Suprapubic skin (tissue), 4 donors: ENCODE data around the gene SBSN. TPM values are rescaled to one million over a fixed set of nuclear protein-coding genes. Genes with fewer than 3 reads are reported as not detected.

Experiments used
- DNase-seq, 2 donors: peaks; one replicate each; pipeline ENCODE4 v3.0.0-alpha.2; 2019; ENCODE audit warnings: low spot score in 2 of 2
- H3K27ac ChIP-seq: fragments of 200-600 bp; sonication (generic); one replicate; pipeline ENCODE4 v1.5.1; 2019
- H3K27me3 ChIP-seq: fragments of 200-600 bp; sonication (generic); one replicate; pipeline ENCODE4 v1.5.1; 2019
- H3K36me3 ChIP-seq: fragments of 200-600 bp; sonication (generic); one replicate; pipeline ENCODE4 v1.5.1; 2019
- H3K4me1 ChIP-seq: fragments of 200-600 bp; sonication (generic); one replicate; pipeline ENCODE4 v1.5.1; 2019
- H3K4me3 ChIP-seq: fragments of 200-600 bp; sonication (generic); one replicate; pipeline ENCODE4 v1.5.1; 2019; ENCODE audit warnings: mild to moderate bottlenecking
- H3K9me3 ChIP-seq: fragments of 200-600 bp; sonication (generic); one replicate; pipeline ENCODE4 v1.5.1; 2019
- CTCF ChIP-seq, 2 donors: fragments of 200-600 bp in 1 of 2; fragments of 450-650 bp in 1 of 2; sonication (generic) in 1 of 2; IDR thresholded peaks; one replicate each; pipeline ENCODE4 v1.5.1; 2016 to 2019; ENCODE audit warnings: antibody characterized with exemption in 2 of 2, mild to moderate bottlenecking in 1 of 2, moderate library complexity in 1 of 2
- EP300 ChIP-seq: sonication (generic); formaldehyde crosslinking; IDR thresholded peaks from one replicate; pipeline ENCODE4 v1.6.1; 2017; ENCODE audit warnings: antibody characterized with exemption
- POLR2A ChIP-seq, 2 donors: fragments of 450-650 bp; IDR thresholded peaks; one replicate each; pipeline ENCODE4 v1.6.1; 2017; ENCODE audit warnings: antibody characterized with exemption in 2 of 2, mild to moderate bottlenecking in 2 of 2, moderate library complexity in 2 of 2
- POLR2AphosphoS5 ChIP-seq, 3 donors: sonication (generic); formaldehyde crosslinking; IDR thresholded peaks; one replicate each; pipeline ENCODE4 v1.6.1; 2017; ENCODE audit warnings: antibody characterized with exemption in 3 of 3
- WGBS: methylation state at CpG from one replicate; pipeline ENCODE4 v1.1.5; 2018; 5-methylcytosine and 5-hydroxymethylcytosine counted together
- total RNA-seq, 4 donors: library from RNA; depleted of rRNA; stranded (reverse); fragments of >200 nt; gene quantifications; one replicate each; pipeline ENCODE4 v1.1.0, GENCODE V29; 2016

The SBSN gene
- total RNA-seq, 4 donors from 2014 or later, result 308 to 1,594 (median 1,430) TPM

GRCh38 chr19:35552534-35553384, 24.6 kb upstream of the SBSN start:
- Histone ChIP-seq H3K27ac (no peak overlapping the region), H3K4me3 (no peak overlapping the region), H3K27me3 (peaks cover 4% of the 10 kb centered on the region), H3K4me1 (peaks cover 3% of the 10 kb centered on the region), H3K36me3 (no peaks in the 10 kb centered on the region), H3K9me3 (no peaks in the 10 kb centered on the region)
- TF ChIP-seq CTCF (IDR thresholded peaks at IDR 0.05) (no peak), POLR2A (IDR thresholded peaks at IDR 0.05) (no peak), POLR2AphosphoS5 (IDR thresholded peaks at IDR 0.05) (no peak), EP300 (no peak)
- no peak for DNase-seq
- WGBS, result 71% methylated on average over 13 of the region's 13 CpGs

GRCh38 chr19:35551091-35551810, 23.1 kb upstream of the SBSN start:
- TF ChIP-seq POLR2A (IDR thresholded peaks at IDR 0.05) (no peak), POLR2AphosphoS5 (IDR thresholded peaks at IDR 0.05) (no peak), CTCF (IDR thresholded peaks at IDR 0.05) (no peak), EP300 (no peak)
- DNase-seq, result no peak
- Histone ChIP-seq H3K4me1 (peaks cover 12% of the 10 kb centered on the region), H3K27ac (no peak overlapping the region), H3K9me3 (no peaks in the 10 kb centered on the region), H3K4me3 (no peak overlapping the region), H3K27me3 (no peaks in the 10 kb centered on the region), H3K36me3 (peaks cover 3% of the 10 kb centered on the region)
- 79% methylated on average over 17 of the region's 21 CpGs for WGBS

GRCh38 chr19:35549879-35550523, 21.9 kb upstream of the SBSN start:
- Histone ChIP-seq H3K9me3 (no peaks in the 10 kb centered on the region), H3K36me3 (peaks cover 3% of the 10 kb centered on the region), H3K4me1 (peaks cover 18% of the 10 kb centered on the region), H3K4me3 (no peak overlapping the region), H3K27ac (no peak overlapping the region), H3K27me3 (no peaks in the 10 kb centered on the region)
- DNase-seq, result no peak
- no peak for TF ChIP-seq EP300
- WGBS, result 97% methylated on average over 3 of the region's 15 CpGs

GRCh38 chr19:35549174-35549788, 21.2 kb upstream of the SBSN start:
- Histone ChIP-seq H3K27ac (no peak overlapping the region), H3K27me3 (no peaks in the 10 kb centered on the region), H3K4me1 (peaks cover 24% of the 10 kb centered on the region), H3K36me3 (peaks cover 3% of the 10 kb centered on the region), H3K4me3 (no peak overlapping the region), H3K9me3 (no peaks in the 10 kb centered on the region)
- TF ChIP-seq POLR2AphosphoS5 (IDR thresholded peaks at IDR 0.05) (no peak), CTCF (IDR thresholded peaks at IDR 0.05) (peak in 1 of 2 donors; percentile 67), EP300 (no peak), POLR2A (IDR thresholded peaks at IDR 0.05) (no peak)
- DNase-seq, result no peak
- 18% methylated on average over 6 of the region's 6 CpGs for WGBS

GRCh38 chr19:35546532-35546931, 18.4 kb upstream of the SBSN start:
- TF ChIP-seq CTCF (IDR thresholded peaks at IDR 0.05) (no peak), EP300 (no peak), POLR2A (IDR thresholded peaks at IDR 0.05) (no peak), POLR2AphosphoS5 (IDR thresholded peaks at IDR 0.05) (no peak)
- WGBS, result 77% methylated on average over 5 of the region's 8 CpGs
- H3K4me1 ChIP-seq, result peaks cover 28% of the 10 kb centered on the region
- no peak overlapping the region for H3K27ac ChIP-seq
- no peaks in the 10 kb centered on the region for H3K27me3 ChIP-seq
- no peaks in the 10 kb centered on the region for H3K9me3 ChIP-seq
- peak overlapping the region; percentile 96 for H3K4me3 ChIP-seq
- DNase-seq, result no peak
- H3K36me3 ChIP-seq, result peaks cover 14% of the 10 kb centered on the region
